Neural cell (in vitro differentiated cells): ENCODE measurements around the gene HTRA2. TPM values are rescaled to one million over a fixed set of nuclear protein-coding genes. Genes with fewer than 3 reads are reported as not detected.

ENCODE experiments used
- H2AFZ ChIP-seq: fragments of 200-600, 300-800 bp; sonication (generic), shearing (Covaris generic); 2 replicates; pipeline ENCODE4 v1.6.0; 2014; ENCODE audit warnings: low read depth, mild to moderate bottlenecking, antibody characterized with exemption, low read length, moderate library complexity
- H3F3A ChIP-seq: fragments of 200-600 bp; shearing (Covaris generic); 2 replicates; pipeline ENCODE4 v1.6.1; 2016; ENCODE audit warnings: mild to moderate bottlenecking, moderate library complexity, mixed read lengths, antibody characterized with exemption, low read length; ENCODE audit not compliant: insufficient read depth, poor library complexity, severe bottlenecking
- H3K27ac ChIP-seq: fragments of 200-600, 300-800 bp; sonication (generic), shearing (Covaris generic); 2 replicates; pipeline ENCODE4 v1.5.1; 2014; ENCODE audit warnings: mild to moderate bottlenecking, low read length, moderate library complexity
- H3K27me3 ChIP-seq: fragments of 300-800, 200-600 bp; sonication (generic), shearing (Covaris generic); 2 replicates; pipeline ENCODE4 v1.6.0; 2014; ENCODE audit warnings: mild to moderate bottlenecking, low read depth, low read length, moderate library complexity; ENCODE audit not compliant: insufficient read depth
- H3K36me3 ChIP-seq: fragments of 300-800, 200-600 bp; sonication (generic), shearing (Covaris generic); 2 replicates; pipeline ENCODE4 v1.5.1; 2014; ENCODE audit warnings: mild to moderate bottlenecking, antibody characterized with exemption, low read length, moderate library complexity; ENCODE audit not compliant: insufficient read depth
- H3K4me2 ChIP-seq: fragments of 300-800, 200-600 bp; sonication (generic), shearing (Covaris generic); 2 replicates; pipeline ENCODE4 v1.6.0; 2014; ENCODE audit warnings: mild to moderate bottlenecking, low read length
- H3K4me3 ChIP-seq: fragments of 300-800, 200-600 bp; sonication (generic), shearing (Covaris generic); 2 replicates; pipeline ENCODE4 v1.5.1; 2014; ENCODE audit warnings: mild to moderate bottlenecking, low read length, moderate library complexity
- H3K79me2 ChIP-seq: fragments of 200-600 bp; shearing (Covaris generic); replicated peaks from 2 replicates; pipeline ENCODE4 v1.6.0; 2014; ENCODE audit warnings: mild to moderate bottlenecking, low read length, moderate library complexity; ENCODE audit not compliant: insufficient read depth
- H3K9ac ChIP-seq: fragments of 300-800, 200-600 bp; sonication (generic), shearing (Covaris generic); 2 replicates; pipeline ENCODE4 v1.6.1; 2016; ENCODE audit warnings: mild to moderate bottlenecking, low read length, mixed read lengths
- H3K9me2 ChIP-seq: fragments of 200-600 bp; shearing (Covaris generic); 2 replicates; pipeline ENCODE4 v1.6.1; 2016; ENCODE audit warnings: mild to moderate bottlenecking, low read length, mixed read lengths; ENCODE audit not compliant: insufficient read depth
- H3K9me3 ChIP-seq: fragments of 200-600, 300-800 bp; sonication (generic), shearing (Covaris generic); 2 replicates; pipeline ENCODE4 v1.6.1; 2016; ENCODE audit warnings: mild to moderate bottlenecking, mixed run types, low read length, moderate library complexity, mixed read lengths
- H4K20me1 ChIP-seq: fragments of 200-600 bp; shearing (Covaris generic); 2 replicates; pipeline ENCODE4 v1.6.1; 2016; ENCODE audit warnings: mild to moderate bottlenecking, mixed run types; ENCODE audit not compliant: insufficient read depth
- CTCF ChIP-seq: fragments of 450-650 bp; IDR thresholded peaks from 2 replicates; pipeline ENCODE4 v1.5.1; 2014; ENCODE audit warnings: antibody characterized with exemption, mild to moderate bottlenecking, moderate library complexity; ENCODE audit not compliant: poor library complexity, severe bottlenecking
- EP300 ChIP-seq: fragments of 450-650 bp; conservative IDR thresholded peaks from 2 replicates; pipeline ENCODE4 v1.6.1; 2014; ENCODE audit warnings: antibody characterized with exemption, mild to moderate bottlenecking, moderate library complexity; ENCODE audit not compliant: poor library complexity, severe bottlenecking
- EZH2 ChIP-seq: fragments of 200-600, 300-800 bp; shearing (Covaris generic), sonication (generic); IDR thresholded peaks from 2 replicates; pipeline ENCODE4 v1.6.1; 2014; ENCODE audit warnings: antibody characterized with exemption, low read length, borderline replicate concordance, mild to moderate bottlenecking; ENCODE audit not compliant: insufficient read depth, poor library complexity, severe bottlenecking
- MXI1 ChIP-seq: fragments of 450-650 bp; conservative IDR thresholded peaks from 2 replicates; pipeline ENCODE4 v1.6.1; 2014; ENCODE audit warnings: antibody characterized with exemption, mild to moderate bottlenecking; ENCODE audit not compliant: poor library complexity, severe bottlenecking
- POLR2AphosphoS5 ChIP-seq: IDR thresholded peaks from 2 replicates; pipeline ENCODE4 v1.6.1; 2012
- RAD21 ChIP-seq: fragments of 450-650 bp; conservative IDR thresholded peaks from 2 replicates; pipeline ENCODE4 v1.6.1; 2014; ENCODE audit warnings: antibody characterized with exemption, mild to moderate bottlenecking, moderate library complexity
- REST ChIP-seq: IDR thresholded peaks from 2 replicates; pipeline ENCODE4 v1.6.1; 2012; ENCODE audit warnings: borderline replicate concordance
- SMC3 ChIP-seq: fragments of 450-650 bp; conservative IDR thresholded peaks from 2 replicates; pipeline ENCODE4 v1.6.1; 2014; ENCODE audit warnings: antibody characterized with exemption, mild to moderate bottlenecking, moderate library complexity; ENCODE audit not compliant: poor library complexity
- TAF1 ChIP-seq: IDR thresholded peaks from 2 replicates; pipeline ENCODE4 v1.6.1; 2012; ENCODE audit warnings: low read depth
- polyA plus RNA-seq: library from polyadenylated mRNA; depleted of rRNA; stranded (reverse); fragments of >200 nt; gene quantifications from 2 replicates; pipeline ENCODE4 v1.2.3, GENCODE V29; 2014

Gene HTRA2
- polyA plus RNA-seq, 1 donor from 2014 or later, result 126 TPM

- Histone ChIP-seq H3F3A (no peaks in the 10 kb centered on the region), H3K36me3 (no peaks in the 10 kb centered on the region), H3K9me2 (no peaks in the 10 kb centered on the region), H3K4me3 (no peak overlapping the region), H2AFZ (no peak overlapping the region), H3K9ac (no peak overlapping the region), H4K20me1 (no peaks in the 10 kb centered on the region), H3K79me2 (no peaks in the 10 kb centered on the region), H3K27me3 (peaks cover 52% of the 10 kb centered on the region), H3K9me3 (no peaks in the 10 kb centered on the region), H3K27ac (no peak overlapping the region), H3K4me2 (no peak overlapping the region)
- TF ChIP-seq MXI1 (no peak), POLR2AphosphoS5 (no peak), CTCF (no peak), EP300 (no peak), TAF1 (no peak), REST (no peak), SMC3 (no peak), EZH2 (no peak), RAD21 (no peak)
Measured at GRCh38 chr2:74551530-74551929, 21.8 kb downstream of the HTRA2 start.

- Histone ChIP-seq H4K20me1 (no peaks in the 10 kb centered on the region), H3K4me2 (peak overlapping the region; percentile 48), H3K9ac (no peak overlapping the region), H3K9me3 (no peaks in the 10 kb centered on the region), H2AFZ (no peak overlapping the region), H3K27me3 (peaks cover 52% of the 10 kb centered on the region), H3K4me3 (peak overlapping the region; percentile 81), H3K27ac (no peak overlapping the region), H3K36me3 (no peaks in the 10 kb centered on the region), H3K79me2 (no peaks in the 10 kb centered on the region), H3F3A (no peaks in the 10 kb centered on the region), H3K9me2 (no peaks in the 10 kb centered on the region)
- no peak for TF ChIP-seq EP300
- TF ChIP-seq TAF1, result no peak
- TF ChIP-seq EZH2, result no peak
- TF ChIP-seq RAD21, result no peak
- TF ChIP-seq REST, result no peak
- no peak for TF ChIP-seq POLR2AphosphoS5
- no peak for TF ChIP-seq CTCF
Measured at GRCh38 chr2:74551942-74552913, 22.5 kb downstream of the HTRA2 start.
